ENCODE measurements around the gene C4orf50.

C4orf50 gene

GRCh38 chr4:6020613-6021012 is 2.4 kb upstream of the C4orf50 start:
- Histone ChIP-seq H3K27me3 (ENCODE audit: insufficient read depth, poor library complexity, severe bottlenecking) (no peaks in the 10 kb centered on the region), H3K4me3 (replicated peaks; ENCODE audit: insufficient read depth, low read length) (no peak overlapping the region), H3K27ac (replicated peaks) (no peak overlapping the region)
- DNase-seq (ENCODE audit: low read depth in 1 of 2, low spot score in 1 of 2), result no peak
- TF ChIP-seq REST (IDR thresholded peaks at IDR 0.05; ENCODE audit: insufficient replicate concordance, low read depth) (no peak), CTCF (IDR thresholded peaks at IDR 0.05; ENCODE audit: insufficient read depth, low read length) (no peak), POLR2AphosphoS5 (IDR thresholded peaks at IDR 0.05; ENCODE audit: low read depth) (no peak), GABPA (IDR thresholded peaks at IDR 0.05; ENCODE audit: low read depth) (no peak), SPI1 (IDR thresholded peaks at IDR 0.05; ENCODE audit: borderline replicate concordance, low read depth) (no peak)

GRCh38 chr4:6019316-6020263 is 1.4 kb upstream of the C4orf50 start:
- DNase-seq (ENCODE audit: low read depth in 1 of 2, low spot score in 1 of 2), result peak; percentile 13 to 29
- no peak overlapping the region for H3K27ac ChIP-seq (replicated peaks)
- TF ChIP-seq GABPA (IDR thresholded peaks at IDR 0.05; ENCODE audit: low read depth) (no peak), CTCF (IDR thresholded peaks at IDR 0.05; ENCODE audit: insufficient read depth, low read length) (peak; percentile 49)
- H3K4me3 ChIP-seq (replicated peaks; ENCODE audit: insufficient read depth, low read length), result no peak overlapping the region
- H3K27me3 ChIP-seq (ENCODE audit: insufficient read depth, poor library complexity, severe bottlenecking), result no peaks in the 10 kb centered on the region

GRCh38 chr4:6017800-6018199 is 431 bp downstream of the C4orf50 start:
- no peak overlapping the region for H3K4me3 ChIP-seq (replicated peaks; ENCODE audit: insufficient read depth, low read length)
- TF ChIP-seq CTCF (IDR thresholded peaks at IDR 0.05; ENCODE audit: insufficient read depth, low read length), result no peak
- no peak for TF ChIP-seq REST (IDR thresholded peaks at IDR 0.05; ENCODE audit: insufficient replicate concordance, low read depth)
- no peak for TF ChIP-seq GABPA (IDR thresholded peaks at IDR 0.05; ENCODE audit: low read depth)
- TF ChIP-seq POLR2AphosphoS5 (IDR thresholded peaks at IDR 0.05; ENCODE audit: low read depth), result no peak
- TF ChIP-seq SPI1 (IDR thresholded peaks at IDR 0.05; ENCODE audit: borderline replicate concordance, low read depth), result no peak
- no peak overlapping the region for H3K27ac ChIP-seq (replicated peaks)
- no peak for DNase-seq (ENCODE audit: low read depth in 1 of 2, low spot score in 1 of 2)
- H3K27me3 ChIP-seq (ENCODE audit: insufficient read depth, poor library complexity, severe bottlenecking), result no peaks in the 10 kb centered on the region
